ENCODE results near the gene ASIC5.
A peak's percentile ranks its signal among the peaks of the same experiment; 100 is the strongest.

The ASIC5 gene

GRCh38 chr4:155849042-155849441 lies 17.0 kb downstream of the ASIC5 start:
- Histone ChIP-seq H3K4ac (ENCODE audit: low read depth in 1 of 2, low read length in 2 of 2) (no peak overlapping the region), H3K14ac (ENCODE audit: low read length in 2 of 2) (no peak overlapping the region)
- WGBS: 86% methylated on average over 4 of the region's 4 CpGs

GRCh38 chr4:155846929-155847328 lies 19.1 kb downstream of the ASIC5 start:
- no peaks in the 10 kb centered on the region for H3K4me1 ChIP-seq (ENCODE audit: control insufficient read depth, insufficient read depth, low read depth, low read length)
- no peak overlapping the region for H2BK15ac ChIP-seq (ENCODE audit: low read depth, poor library complexity, severe bottlenecking)
- no peak overlapping the region for H4K91ac ChIP-seq (ENCODE audit: low read length)
- H4K8ac ChIP-seq (ENCODE audit: low read length): no peak overlapping the region
- H2BK120ac ChIP-seq (ENCODE audit: low read depth, low read length): no peak overlapping the region
- no peaks in the 10 kb centered on the region for H3K27me3 ChIP-seq (ENCODE audit: control insufficient read depth in 1 of 2, insufficient read depth in 1 of 2, low read length in 2 of 2)
- no peak overlapping the region for H3K14ac ChIP-seq (ENCODE audit: low read length in 2 of 2)
- H3K4ac ChIP-seq (ENCODE audit: low read depth in 1 of 2, low read length in 2 of 2): no peak overlapping the region
- H3K23ac ChIP-seq (ENCODE audit: low read length in 2 of 2): no peak overlapping the region
- no peak overlapping the region for H3K18ac ChIP-seq (ENCODE audit: low read depth in 1 of 2, low read length in 2 of 2)
- H3K9ac ChIP-seq (ENCODE audit: low read length): no peak overlapping the region
- H3K4me2 ChIP-seq (ENCODE audit: low read length, poor library complexity, severe bottlenecking): no peak overlapping the region
- H2BK12ac ChIP-seq (ENCODE audit: low read length in 2 of 2): no peak overlapping the region
- H3K27ac ChIP-seq (ENCODE audit: low read length, poor library complexity, severe bottlenecking): no peak overlapping the region
- H2AK5ac ChIP-seq (ENCODE audit: low read length, severe bottlenecking): no peak overlapping the region
- no peaks in the 10 kb centered on the region for H3K9me3 ChIP-seq (ENCODE audit: control insufficient read depth, low read length)
- H2AFZ ChIP-seq (ENCODE audit: low read depth, low read length): no peak overlapping the region
- no peaks in the 10 kb centered on the region for H3K79me1 ChIP-seq (replicated peaks; ENCODE audit: low read length, poor library complexity, severe bottlenecking)
- no peak overlapping the region for H2BK5ac ChIP-seq (ENCODE audit: low read depth, low read length, poor library complexity, severe bottlenecking)
- H3K36me3 ChIP-seq (ENCODE audit: control insufficient read depth in 1 of 2, insufficient read depth in 2 of 2, low read depth in 1 of 2, low read length in 2 of 2): no peaks in the 10 kb centered on the region
- DNase-seq: no peak
- H3K4me3 ChIP-seq (ENCODE audit: insufficient read depth in 1 of 2, low read depth in 1 of 2, low read length in 2 of 2): no peak overlapping the region

More at GRCh38 chr4:155849042-155849441, 17.0 kb downstream of the ASIC5 start:
- no peaks in the 10 kb centered on the region for H3K27me3 ChIP-seq (ENCODE audit: control insufficient read depth in 1 of 2, insufficient read depth in 1 of 2, low read length in 2 of 2)
- H3K9ac ChIP-seq (ENCODE audit: low read length): no peak overlapping the region
- H2AK5ac ChIP-seq (ENCODE audit: low read length, severe bottlenecking): no peak overlapping the region
- no peak overlapping the region for H3K4me3 ChIP-seq (ENCODE audit: insufficient read depth in 1 of 2, low read depth in 1 of 2, low read length in 2 of 2)
- no peak overlapping the region for H4K8ac ChIP-seq (ENCODE audit: low read length)
- H2BK120ac ChIP-seq (ENCODE audit: low read depth, low read length): no peak overlapping the region
- no peak overlapping the region for H2AFZ ChIP-seq (ENCODE audit: low read depth, low read length)
- no peak overlapping the region for H3K4me2 ChIP-seq (ENCODE audit: low read length, poor library complexity, severe bottlenecking)
- H4K91ac ChIP-seq (ENCODE audit: low read length): no peak overlapping the region
- H3K18ac ChIP-seq (ENCODE audit: low read depth in 1 of 2, low read length in 2 of 2): no peak overlapping the region
- no peak for DNase-seq
- no peaks in the 10 kb centered on the region for H3K9me3 ChIP-seq (ENCODE audit: control insufficient read depth, low read length)
- no peak overlapping the region for H2BK5ac ChIP-seq (ENCODE audit: low read depth, low read length, poor library complexity, severe bottlenecking)
- no peaks in the 10 kb centered on the region for H3K36me3 ChIP-seq (ENCODE audit: control insufficient read depth in 1 of 2, insufficient read depth in 2 of 2, low read depth in 1 of 2, low read length in 2 of 2)
- no peak overlapping the region for H3K27ac ChIP-seq (ENCODE audit: low read length, poor library complexity, severe bottlenecking)
- no peak overlapping the region for H2BK15ac ChIP-seq (ENCODE audit: low read depth, poor library complexity, severe bottlenecking)
- H3K4me1 ChIP-seq (ENCODE audit: control insufficient read depth, insufficient read depth, low read depth, low read length): no peaks in the 10 kb centered on the region
- H2BK12ac ChIP-seq (ENCODE audit: low read length in 2 of 2): no peak overlapping the region
- H3K79me1 ChIP-seq (replicated peaks; ENCODE audit: low read length, poor library complexity, severe bottlenecking): no peaks in the 10 kb centered on the region
- H3K23ac ChIP-seq (ENCODE audit: low read length in 2 of 2): no peak overlapping the region

GRCh38 chr4:155842080-155842479 lies 24.0 kb downstream of the ASIC5 start:
- Histone ChIP-seq H4K8ac (ENCODE audit: low read length) (no peak overlapping the region), H2BK5ac (ENCODE audit: low read depth, low read length, poor library complexity, severe bottlenecking) (no peak overlapping the region), H2AK5ac (ENCODE audit: low read length, severe bottlenecking) (no peak overlapping the region)

GRCh38 chr4:155837203-155837796 lies 28.8 kb downstream of the ASIC5 start:
- WGBS: 73% methylated on average over 1 of the region's 1 CpG
- Histone ChIP-seq H3K4me1 (ENCODE audit: control insufficient read depth, insufficient read depth, low read depth, low read length) (no peaks in the 10 kb centered on the region), H2AFZ (ENCODE audit: low read depth, low read length) (no peak overlapping the region), H3K4ac (ENCODE audit: low read depth in 1 of 2, low read length in 2 of 2) (no peak overlapping the region), H3K36me3 (ENCODE audit: control insufficient read depth in 1 of 2, insufficient read depth in 2 of 2, low read depth in 1 of 2, low read length in 2 of 2) (no peaks in the 10 kb centered on the region), H3K9me3 (ENCODE audit: control insufficient read depth, low read length) (no peaks in the 10 kb centered on the region), H2BK120ac (ENCODE audit: low read depth, low read length) (no peak overlapping the region), H4K8ac (ENCODE audit: low read length) (no peak overlapping the region), H3K27me3 (ENCODE audit: control insufficient read depth in 1 of 2, insufficient read depth in 1 of 2, low read length in 2 of 2) (no peaks in the 10 kb centered on the region), H3K4me2 (ENCODE audit: low read length, poor library complexity, severe bottlenecking) (no peak overlapping the region), H2BK12ac (ENCODE audit: low read length in 2 of 2) (no peak overlapping the region), H3K4me3 (ENCODE audit: insufficient read depth in 1 of 2, low read depth in 1 of 2, low read length in 2 of 2) (no peak overlapping the region), H3K14ac (ENCODE audit: low read length in 2 of 2) (no peak overlapping the region), H2BK5ac (ENCODE audit: low read depth, low read length, poor library complexity, severe bottlenecking) (no peak overlapping the region), H3K79me1 (replicated peaks; ENCODE audit: low read length, poor library complexity, severe bottlenecking) (no peaks in the 10 kb centered on the region), H2BK15ac (ENCODE audit: low read depth, poor library complexity, severe bottlenecking) (no peak overlapping the region), H3K18ac (ENCODE audit: low read depth in 1 of 2, low read length in 2 of 2) (peak overlapping the region in 1 of 2 experiments; percentile 40), H4K91ac (ENCODE audit: low read length) (no peak overlapping the region), H3K23ac (ENCODE audit: low read length in 2 of 2) (no peak overlapping the region), H3K9ac (ENCODE audit: low read length) (no peak overlapping the region), H3K27ac (ENCODE audit: low read length, poor library complexity, severe bottlenecking) (no peak overlapping the region), H2AK5ac (ENCODE audit: low read length, severe bottlenecking) (no peak overlapping the region)
- DNase-seq: no peak

More at GRCh38 chr4:155842080-155842479, 24.0 kb downstream of the ASIC5 start:
- H3K14ac ChIP-seq (ENCODE audit: low read length in 2 of 2): no peak overlapping the region
- no peak overlapping the region for H2BK15ac ChIP-seq (ENCODE audit: low read depth, poor library complexity, severe bottlenecking)
- no peaks in the 10 kb centered on the region for H3K79me1 ChIP-seq (replicated peaks; ENCODE audit: low read length, poor library complexity, severe bottlenecking)
- no peaks in the 10 kb centered on the region for H3K27me3 ChIP-seq (ENCODE audit: control insufficient read depth in 1 of 2, insufficient read depth in 1 of 2, low read length in 2 of 2)
- peak; percentile 1 for DNase-seq
- H4K91ac ChIP-seq (ENCODE audit: low read length): no peak overlapping the region
- H2BK12ac ChIP-seq (ENCODE audit: low read length in 2 of 2): no peak overlapping the region
- H3K4me1 ChIP-seq (ENCODE audit: control insufficient read depth, insufficient read depth, low read depth, low read length): no peaks in the 10 kb centered on the region
- no peak overlapping the region for H3K27ac ChIP-seq (ENCODE audit: low read length, poor library complexity, severe bottlenecking)
- no peak overlapping the region for H2BK120ac ChIP-seq (ENCODE audit: low read depth, low read length)
- no peak overlapping the region for H3K4ac ChIP-seq (ENCODE audit: low read depth in 1 of 2, low read length in 2 of 2)
- H2AFZ ChIP-seq (ENCODE audit: low read depth, low read length): no peak overlapping the region
- H3K18ac ChIP-seq (ENCODE audit: low read depth in 1 of 2, low read length in 2 of 2): no peak overlapping the region
- no peaks in the 10 kb centered on the region for H3K9me3 ChIP-seq (ENCODE audit: control insufficient read depth, low read length)
- H3K4me2 ChIP-seq (ENCODE audit: low read length, poor library complexity, severe bottlenecking): no peak overlapping the region
- H3K36me3 ChIP-seq (ENCODE audit: control insufficient read depth in 1 of 2, insufficient read depth in 2 of 2, low read depth in 1 of 2, low read length in 2 of 2): no peaks in the 10 kb centered on the region
- H3K23ac ChIP-seq (ENCODE audit: low read length in 2 of 2): no peak overlapping the region
- H3K9ac ChIP-seq (ENCODE audit: low read length): no peak overlapping the region
- H3K4me3 ChIP-seq (ENCODE audit: insufficient read depth in 1 of 2, low read depth in 1 of 2, low read length in 2 of 2): no peak overlapping the region
